K562 (cell line): ENCODE data around the gene ANAPC2. TPM values are rescaled to one million over a fixed set of nuclear protein-coding genes. Genes with fewer than 3 reads are reported as not detected.
A peak's percentile ranks its signal among the peaks of the same experiment; 100 is the strongest.

ENCODE experiments used
- ARID2 ChIP-seq: fragments of 450-650 bp; IDR thresholded peaks from 2 replicates; pipeline ENCODE4 v1.6.1; 2017; ENCODE audit warnings: antibody characterized with exemption, mild to moderate bottlenecking
- CTBP1 ChIP-seq: fragments of 450-650 bp; IDR thresholded peaks from 2 replicates; pipeline ENCODE4 v1.6.1; 2016; ENCODE audit warnings: borderline replicate concordance
- DACH1 ChIP-seq: fragments of 450-650 bp; IDR thresholded peaks from 2 replicates; pipeline ENCODE4 v1.6.1; 2018; ENCODE audit not compliant: partially characterized antibody
- FOXA3 ChIP-seq, 2 experiments: fragments of 450-650 bp in 1 of 2; sonication (generic) in 1 of 2; formaldehyde crosslinking; IDR thresholded peaks in 1 of 2; conservative IDR thresholded peaks in 1 of 2; 2 replicates each; pipeline versions ENCODE4 v1.4.0 to v1.8.0; 2020 to 2022; ENCODE audit warnings: mild to moderate bottlenecking in 2 of 2, missing genetic modification reagents in 1 of 2
- HDAC8 ChIP-seq: fragments of 450-650 bp; IDR thresholded peaks from 2 replicates; pipeline ENCODE4 v1.6.1; 2016; ENCODE audit warnings: mild to moderate bottlenecking, missing genetic modification characterization, moderate library complexity, missing compliant biosample characterization
- HDGF ChIP-seq: fragments of 450-650 bp; IDR thresholded peaks from 2 replicates; pipeline ENCODE4 v1.6.1; 2016
- HINFP ChIP-seq: fragments of 450-650 bp; conservative IDR thresholded peaks from 2 replicates; pipeline ENCODE4 v1.6.1; 2016; ENCODE audit warnings: missing genetic modification characterization, low read depth, mild to moderate bottlenecking, control low read depth, missing compliant biosample characterization
- KLF13 ChIP-seq: fragments of 450-650 bp; IDR thresholded peaks from 2 replicates; pipeline ENCODE4 v1.6.1; 2016; ENCODE audit warnings: missing genetic modification characterization, low read depth, mild to moderate bottlenecking, missing compliant biosample characterization, moderate library complexity, borderline replicate concordance
- MCM7 ChIP-seq, 2 experiments: fragments of 450-650 bp; IDR thresholded peaks; 2 replicates each; pipeline ENCODE4 v1.6.1; 2016 to 2018
- MTA3 ChIP-seq: fragments of 450-650 bp; formaldehyde crosslinking; IDR thresholded peaks from 2 replicates; pipeline ENCODE4 v1.6.1; 2017; ENCODE audit warnings: mild to moderate bottlenecking, borderline replicate concordance
- MYC ChIP-seq, 2 experiments: fragments of 250-450 bp in 1 of 2; sonication (Bioruptor Pico) in 1 of 2; IDR thresholded peaks; 2 replicates each; pipeline versions ENCODE4 v1.5.1 to v1.6.1; 2012 to 2021; ENCODE audit warnings: low read depth in 2 of 2, borderline replicate concordance in 1 of 2, improper control_type of control experiment in 1 of 2, low read length in 1 of 2, mild to moderate bottlenecking in 1 of 2, moderate library complexity in 1 of 2
- NONO ChIP-seq, 2 experiments: fragments of 200-400 bp in 1 of 2; fragments of 450-650 bp in 1 of 2; formaldehyde crosslinking in 1 of 2; IDR thresholded peaks; 2 replicates each; pipeline ENCODE4 v1.6.1; 2017; ENCODE audit warnings: low read depth in 2 of 2, mild to moderate bottlenecking in 2 of 2, moderate library complexity in 2 of 2, low read length in 1 of 2
- SNIP1 ChIP-seq: fragments of 450-650 bp; IDR thresholded peaks from 2 replicates; pipeline ENCODE4 v1.7.1; 2017; ENCODE audit warnings: low read depth, mild to moderate bottlenecking
- ZNF24 ChIP-seq: fragments of 450-650 bp; IDR thresholded peaks from 2 replicates; pipeline ENCODE4 v1.6.1; 2016
- ZZZ3 ChIP-seq: fragments of 450-650 bp; IDR thresholded peaks from 2 replicates; pipeline ENCODE4 v1.6.1; 2016; ENCODE audit warnings: antibody characterized with exemption, mild to moderate bottlenecking, moderate library complexity
- polyA plus RNA-seq, 8 experiments: library from polyadenylated mRNA; depleted of rRNA in 4 of 8; stranded (reverse) in 5 of 8; unstranded in 3 of 8; fragments of >200 nt; fragmentation: Nextera tagmentation in 2 of 8; fragmentation: Illumina TruSeq in 1 of 8; extraction: Ambion mirVana in 2 of 8; extraction: Trizol in 1 of 8; gene quantifications; 2 replicates each; pipeline versions ENCODE4 v1.2.1 to v1.2.3, GENCODE V29; 2011 to 2014; ENCODE audit warnings: inconsistent platforms in 1 of 8, missing spikeins in 1 of 8
- total RNA-seq, 7 experiments: library from RNA; depleted of rRNA in 6 of 7; stranded (reverse); fragments of >200 nt in 6 of 7; fragmentation: Illumina TruSeq in 2 of 7; extraction: Trizol in 2 of 7; gene quantifications; 2 replicates each; pipeline versions ENCODE4 v1.2.1 to v1.2.3, GENCODE V29; 2011 to 2021; ENCODE audit warnings: low replicate concordance in 1 of 7
- TF ChIP-seq, protein P1 (sequence below): sonication (generic); formaldehyde crosslinking; IDR thresholded peaks from 2 replicates; pipeline ENCODE4 v1.8.1; 2023; ENCODE audit warnings: mild to moderate bottlenecking, missing genetic modification reagents
- TF ChIP-seq, protein P2 (sequence below): sonication (generic); formaldehyde crosslinking; IDR thresholded peaks from 2 replicates; pipeline ENCODE4 v1.8.1; 2023; ENCODE audit warnings: missing genetic modification reagents, mild to moderate bottlenecking, borderline replicate concordance

Gene ANAPC2
- total and polyA plus RNA-seq, 9 of the 15 experiments (the other 6 are each of a cell fraction or from before 2014, with no cell fraction given): 0.11 to 56.5 (median 17.1) TPM; not detected in 1

- no peak for TF ChIP-seq FOXA3 (CRISPR knock-in tag; conservative IDR thresholded peaks at IDR 0.05 in 1 of 2, IDR thresholded peaks at IDR 0.05 in 1 of 2)
- peak; percentile 28; the same call in 1 of the 2 replicates for TF ChIP-seq ZNF24
- no peak for TF ChIP-seq SNIP1
- TF ChIP-seq HDAC8: peak; percentile 53; the same call in 1 of the 2 replicates
- TF ChIP-seq KLF13 (tag): 0 out of 2 replicates have a peak, but pooled peaks have one; percentile 53
- no peak for TF ChIP-seq ZZZ3
- TF ChIP-seq CTBP1: peak; percentile 75; the same call in 1 of the 2 replicates
- peak; percentile 92 for TF ChIP-seq ARID2
- TF ChIP-seq MCM7 (IDR thresholded peaks at IDR 0.05): no peak
- TF ChIP-seq HINFP (tag): no peak
- peak; percentile 13 for TF ChIP-seq DACH1
- TF ChIP-seq, protein P1, sequence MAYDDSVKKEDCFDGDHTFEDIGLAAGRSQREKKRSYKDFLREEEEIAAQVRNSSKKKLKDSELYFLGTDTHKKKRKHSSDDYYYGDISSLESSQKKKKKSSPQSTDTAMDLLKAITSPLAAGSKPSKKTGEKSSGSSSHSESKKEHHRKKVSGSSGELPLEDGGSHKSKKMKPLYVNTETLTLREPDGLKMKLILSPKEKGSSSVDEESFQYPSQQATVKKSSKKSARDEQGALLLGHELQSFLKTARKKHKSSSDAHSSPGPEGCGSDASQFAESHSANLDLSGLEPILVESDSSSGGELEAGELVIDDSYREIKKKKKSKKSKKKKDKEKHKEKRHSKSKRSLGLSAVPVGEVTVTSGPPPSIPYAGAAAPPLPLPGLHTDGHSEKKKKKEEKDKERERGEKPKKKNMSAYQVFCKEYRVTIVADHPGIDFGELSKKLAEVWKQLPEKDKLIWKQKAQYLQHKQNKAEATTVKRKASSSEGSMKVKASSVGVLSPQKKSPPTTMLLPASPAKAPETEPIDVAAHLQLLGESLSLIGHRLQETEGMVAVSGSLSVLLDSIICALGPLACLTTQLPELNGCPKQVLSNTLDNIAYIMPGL (CRISPR knock-in tag): no peak
- TF ChIP-seq, protein P2, sequence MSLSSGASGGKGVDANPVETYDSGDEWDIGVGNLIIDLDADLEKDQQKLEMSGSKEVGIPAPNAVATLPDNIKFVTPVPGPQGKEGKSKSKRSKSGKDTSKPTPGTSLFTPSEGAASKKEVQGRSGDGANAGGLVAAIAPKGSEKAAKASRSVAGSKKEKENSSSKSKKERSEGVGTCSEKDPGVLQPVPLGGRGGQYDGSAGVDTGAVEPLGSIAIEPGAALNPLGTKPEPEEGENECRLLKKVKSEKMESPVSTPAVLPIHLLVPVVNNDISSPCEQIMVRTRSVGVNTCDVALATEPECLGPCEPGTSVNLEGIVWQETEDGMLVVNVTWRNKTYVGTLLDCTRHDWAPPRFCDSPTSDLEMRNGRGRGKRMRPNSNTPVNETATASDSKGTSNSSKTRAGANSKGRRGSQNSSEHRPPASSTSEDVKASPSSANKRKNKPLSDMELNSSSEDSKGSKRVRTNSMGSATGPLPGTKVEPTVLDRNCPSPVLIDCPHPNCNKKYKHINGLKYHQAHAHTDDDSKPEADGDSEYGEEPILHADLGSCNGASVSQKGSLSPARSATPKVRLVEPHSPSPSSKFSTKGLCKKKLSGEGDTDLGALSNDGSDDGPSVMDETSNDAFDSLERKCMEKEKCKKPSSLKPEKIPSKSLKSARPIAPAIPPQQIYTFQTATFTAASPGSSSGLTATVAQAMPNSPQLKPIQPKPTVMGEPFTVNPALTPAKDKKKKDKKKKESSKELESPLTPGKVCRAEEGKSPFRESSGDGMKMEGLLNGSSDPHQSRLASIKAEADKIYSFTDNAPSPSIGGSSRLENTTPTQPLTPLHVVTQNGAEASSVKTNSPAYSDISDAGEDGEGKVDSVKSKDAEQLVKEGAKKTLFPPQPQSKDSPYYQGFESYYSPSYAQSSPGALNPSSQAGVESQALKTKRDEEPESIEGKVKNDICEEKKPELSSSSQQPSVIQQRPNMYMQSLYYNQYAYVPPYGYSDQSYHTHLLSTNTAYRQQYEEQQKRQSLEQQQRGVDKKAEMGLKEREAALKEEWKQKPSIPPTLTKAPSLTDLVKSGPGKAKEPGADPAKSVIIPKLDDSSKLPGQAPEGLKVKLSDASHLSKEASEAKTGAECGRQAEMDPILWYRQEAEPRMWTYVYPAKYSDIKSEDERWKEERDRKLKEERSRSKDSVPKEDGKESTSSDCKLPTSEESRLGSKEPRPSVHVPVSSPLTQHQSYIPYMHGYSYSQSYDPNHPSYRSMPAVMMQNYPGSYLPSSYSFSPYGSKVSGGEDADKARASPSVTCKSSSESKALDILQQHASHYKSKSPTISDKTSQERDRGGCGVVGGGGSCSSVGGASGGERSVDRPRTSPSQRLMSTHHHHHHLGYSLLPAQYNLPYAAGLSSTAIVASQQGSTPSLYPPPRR: no peak
- peak; percentile 48; the same call in 1 of the 2 replicates for TF ChIP-seq MTA3
- peak; percentile 90; the same call in 1 of the 2 replicates for TF ChIP-seq HDGF
- peak; percentile 41; the same call in 1 of the 2 replicates for TF ChIP-seq MYC (IDR thresholded peaks at IDR 0.05; ENCODE audit: low read depth, low read length)
- TF ChIP-seq MYC (CRISPR knock-in tag; IDR thresholded peaks at IDR 0.05; ENCODE audit: borderline replicate concordance, low read depth): no peak
- TF ChIP-seq NONO (IDR thresholded peaks at IDR 0.05; ENCODE audit: low read depth in 2 of 2, low read length in 1 of 2): peak in 1 of 2 experiments; percentile 17; a peak in 1 of 4 replicates
Measured at GRCh38 chr9:137227054-137227852, 38.9 kb upstream of the ANAPC2 start, which contains the start of gene RNF224 (continued).
